Memory B cell (primary cell): Measurements from ENCODE around the gene TEPSIN.
A peak's percentile ranks its signal among the peaks of the same experiment; 100 is the strongest.

Experiments used
- ATAC-seq: fragments of 150-1000 bp; cut with Tn5 transposase; 2 replicates; pipeline ENCODE4 v1.10.0; 2021; ENCODE audit warnings: low read depth, mild to moderate bottlenecking, moderate library complexity
- DNase-seq, 2 donors: peaks; one replicate each; pipeline ENCODE4 v3.0.0; 2022; ENCODE audit warnings: low spot score in 2 of 2
- H3K27ac Mint-ChIP-seq: one replicate; pipeline ENCODE4 v1.8.0; 2022; ENCODE audit warnings: mild to moderate bottlenecking, moderate library complexity, mixed read lengths
- H3K27me3 Mint-ChIP-seq: one replicate; pipeline ENCODE4 v1.8.0; 2022; ENCODE audit warnings: mixed read lengths
- H3K36me3 Mint-ChIP-seq: one replicate; pipeline ENCODE4 v1.8.0; 2022; ENCODE audit warnings: mild to moderate bottlenecking, mixed read lengths
- H3K4me1 Mint-ChIP-seq: one replicate; pipeline ENCODE4 v1.8.0; 2022; ENCODE audit warnings: mixed read lengths
- H3K4me3 Mint-ChIP-seq: one replicate; pipeline ENCODE4 v1.8.0; 2022; ENCODE audit warnings: mild to moderate bottlenecking, moderate library complexity, mixed read lengths
- H3K9me3 Mint-ChIP-seq: one replicate; pipeline ENCODE4 v1.8.0; 2022; ENCODE audit warnings: mixed read lengths

Gene TEPSIN

DNA sequence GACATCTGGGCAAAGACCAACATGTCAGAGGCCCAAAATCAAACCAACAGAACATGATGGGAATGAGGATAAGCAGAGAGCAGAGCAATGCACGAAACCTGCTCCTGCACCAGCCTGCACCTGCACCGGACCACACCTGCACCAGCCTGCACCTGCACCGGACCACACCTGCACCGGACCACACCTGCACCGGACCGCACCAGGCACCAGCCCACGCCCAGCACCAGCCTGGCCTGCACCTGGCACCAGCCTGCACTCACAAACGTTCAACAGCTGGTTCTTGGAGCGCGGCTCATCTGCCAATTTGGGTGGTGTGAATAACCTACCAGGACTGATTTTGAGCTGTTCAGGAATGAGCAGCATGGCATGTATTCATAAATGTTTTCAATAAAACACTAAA lies 34.3 kb downstream of the TEPSIN start:
- H3K36me3 Mint-ChIP-seq: peaks cover 6% of the 10 kb centered on the region
- no peaks in the 10 kb centered on the region for H3K9me3 Mint-ChIP-seq
- ATAC-seq: no peak
- no peak overlapping the region for H3K27ac Mint-ChIP-seq
- peaks cover 6% of the 10 kb centered on the region for H3K4me1 Mint-ChIP-seq
- no peak overlapping the region for H3K4me3 Mint-ChIP-seq
- DNase-seq: no peak
- H3K27me3 Mint-ChIP-seq: no peaks in the 10 kb centered on the region

DNA sequence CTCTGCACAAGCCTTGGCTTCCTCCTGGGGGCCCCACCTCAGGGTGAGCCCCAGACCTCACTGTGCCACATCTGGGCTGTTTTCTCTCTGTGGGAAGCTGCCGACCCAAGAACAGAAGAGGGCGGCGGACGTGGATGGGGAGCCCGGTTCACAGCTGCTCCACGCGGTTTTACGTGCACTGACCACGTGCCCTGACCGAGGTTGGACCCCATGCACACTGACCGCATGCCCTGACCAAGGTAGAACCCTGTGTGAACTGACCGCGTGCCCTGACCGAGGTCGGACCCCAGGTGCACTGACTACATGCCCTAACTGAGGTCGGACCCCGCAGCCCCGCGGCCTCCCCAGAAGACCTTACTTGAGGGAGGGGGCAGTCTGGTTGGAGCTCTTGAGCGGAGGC lies 35.7 kb downstream of the TEPSIN start:
- Mint-ChIP-seq H3K27me3 (no peaks in the 10 kb centered on the region), H3K4me1 (peaks cover 6% of the 10 kb centered on the region), H3K36me3 (peaks cover 7% of the 10 kb centered on the region)

DNA sequence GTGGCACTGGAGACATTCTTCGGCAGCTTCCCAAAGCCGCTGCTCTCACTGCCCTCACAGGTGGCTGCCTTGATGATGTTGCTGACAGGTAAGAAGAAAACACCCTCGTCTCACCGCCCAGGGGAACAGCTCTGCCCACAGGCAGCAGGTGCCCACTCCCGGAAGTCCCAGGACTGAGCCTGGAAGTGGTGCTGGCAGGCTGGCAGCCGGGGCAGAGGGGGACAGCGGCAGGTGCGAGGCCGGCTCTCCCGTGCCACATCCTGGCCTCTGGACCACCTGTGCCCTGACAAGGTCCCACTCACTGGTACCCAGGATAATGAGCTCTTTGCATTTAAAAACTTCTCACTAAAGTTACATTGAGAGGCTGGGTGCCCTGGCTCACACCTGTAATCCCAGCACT lies 36.5 kb downstream of the TEPSIN start:
- Mint-ChIP-seq H3K36me3 (peaks cover 7% of the 10 kb centered on the region), H3K4me3 (no peak overlapping the region), H3K27me3 (no peaks in the 10 kb centered on the region), H3K9me3 (no peaks in the 10 kb centered on the region), H3K4me1 (no peaks in the 10 kb centered on the region), H3K27ac (no peak overlapping the region)
- ATAC-seq (no peak), DNase-seq (no peak)

More for the DNA sequence above, 35.7 kb downstream of the TEPSIN start:
- Mint-ChIP-seq H3K4me3 (no peak overlapping the region), H3K9me3 (no peaks in the 10 kb centered on the region), H3K27ac (no peak overlapping the region)
- ATAC-seq (no peak), DNase-seq (no peak)

DNA sequence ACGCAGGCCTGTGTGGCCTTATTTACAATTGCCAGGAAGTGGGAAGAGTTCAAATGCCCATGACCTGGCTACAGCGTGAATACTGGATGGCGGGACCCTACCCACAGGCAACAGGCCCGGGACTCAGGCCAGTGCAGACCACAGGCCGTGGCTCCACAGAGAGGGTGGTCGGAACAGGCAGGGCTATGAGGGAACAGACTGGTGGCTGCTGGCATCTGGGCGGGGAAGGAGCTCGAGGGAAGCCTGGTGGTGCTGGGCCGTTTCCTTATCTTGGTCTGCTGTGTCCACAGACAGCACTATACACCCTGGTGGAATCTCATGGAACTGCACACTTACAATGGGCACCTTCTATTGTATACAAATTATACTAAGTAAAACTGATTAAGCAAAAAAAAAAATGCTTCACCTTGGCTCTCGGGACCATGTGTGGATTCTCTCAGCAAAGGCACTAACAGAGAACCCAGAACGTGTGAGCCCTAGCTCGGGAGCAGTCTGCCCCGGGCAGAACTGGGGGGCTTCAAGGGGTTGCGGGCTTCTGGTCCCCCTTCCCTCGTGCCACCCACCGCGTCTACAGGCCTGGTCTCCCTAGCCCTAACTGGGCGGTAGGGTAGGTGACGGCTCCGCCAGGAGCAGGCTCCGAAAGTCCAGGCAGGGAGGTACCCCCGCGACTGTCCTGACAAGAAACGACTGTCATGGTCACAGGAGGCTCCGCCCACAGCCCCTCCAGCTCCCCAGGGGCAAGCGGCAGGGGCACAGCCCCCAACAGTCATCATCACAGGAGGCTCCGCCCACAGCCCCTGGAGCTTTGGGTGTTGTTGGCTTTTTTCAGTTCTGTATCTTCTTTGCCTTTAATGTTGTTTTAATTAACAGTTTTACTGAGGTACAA lies 37.9 kb downstream of the TEPSIN start:
- H3K4me3 Mint-ChIP-seq: no peak overlapping the region
- H3K27me3 Mint-ChIP-seq: no peaks in the 10 kb centered on the region
- DNase-seq (no peak), ATAC-seq (peak; percentile 60)
- no peaks in the 10 kb centered on the region for H3K9me3 Mint-ChIP-seq
- H3K27ac Mint-ChIP-seq: no peak overlapping the region
- H3K36me3 Mint-ChIP-seq: peaks cover 7% of the 10 kb centered on the region
- H3K4me1 Mint-ChIP-seq: no peaks in the 10 kb centered on the region

DNA sequence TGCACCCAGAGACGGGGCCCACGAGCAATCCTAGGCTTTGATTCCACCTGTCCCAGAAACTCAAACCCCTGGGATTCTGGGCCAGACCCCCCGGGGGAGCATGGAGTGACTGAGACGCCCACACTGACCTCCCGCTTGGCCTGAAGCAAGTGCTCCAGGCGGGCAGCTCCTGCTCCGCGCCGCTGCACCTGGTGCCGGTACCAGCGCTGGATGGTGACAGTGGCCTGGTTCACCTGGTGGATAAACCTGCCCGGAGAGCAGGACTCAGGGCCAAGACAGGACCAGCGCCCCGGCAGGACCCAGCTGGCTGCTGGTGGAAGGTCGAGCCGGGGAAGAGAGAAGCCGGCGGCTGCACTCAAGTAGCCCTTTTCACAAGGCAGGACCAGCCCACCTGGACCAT lies 38.7 kb downstream of the TEPSIN start:
- H3K36me3 Mint-ChIP-seq: peaks cover 7% of the 10 kb centered on the region
- H3K9me3 Mint-ChIP-seq: no peaks in the 10 kb centered on the region
- no peaks in the 10 kb centered on the region for H3K27me3 Mint-ChIP-seq
- DNase-seq: no peak
- ATAC-seq: no peak
- H3K4me1 Mint-ChIP-seq: no peaks in the 10 kb centered on the region
- H3K4me3 Mint-ChIP-seq: no peak overlapping the region
- H3K27ac Mint-ChIP-seq: no peak overlapping the region

DNA sequence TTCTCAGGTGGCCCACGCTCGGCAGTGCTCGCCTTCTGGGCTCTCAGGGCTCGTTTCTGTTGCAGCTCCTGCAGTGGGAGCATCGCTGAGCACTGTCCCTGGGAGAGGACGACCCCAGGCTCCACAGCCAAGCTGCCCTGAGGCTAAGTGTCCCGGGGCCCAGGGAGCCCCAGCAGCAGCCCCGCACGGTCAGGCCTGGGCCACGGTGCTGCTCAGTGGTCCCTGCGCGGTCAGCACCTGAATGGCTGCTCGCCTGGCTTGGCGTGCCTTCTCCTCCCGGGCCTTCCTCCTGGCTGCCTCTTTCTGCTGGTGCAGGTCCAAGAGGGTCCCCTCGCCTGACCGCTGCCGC lies 39.4 kb downstream of the TEPSIN start:
- H3K4me1 Mint-ChIP-seq: no peaks in the 10 kb centered on the region
- no peaks in the 10 kb centered on the region for H3K9me3 Mint-ChIP-seq
- no peaks in the 10 kb centered on the region for H3K27me3 Mint-ChIP-seq
- DNase-seq: no peak
- H3K36me3 Mint-ChIP-seq: peaks cover 7% of the 10 kb centered on the region
- no peak overlapping the region for H3K4me3 Mint-ChIP-seq
- no peak overlapping the region for H3K27ac Mint-ChIP-seq
- ATAC-seq: no peak

DNA sequence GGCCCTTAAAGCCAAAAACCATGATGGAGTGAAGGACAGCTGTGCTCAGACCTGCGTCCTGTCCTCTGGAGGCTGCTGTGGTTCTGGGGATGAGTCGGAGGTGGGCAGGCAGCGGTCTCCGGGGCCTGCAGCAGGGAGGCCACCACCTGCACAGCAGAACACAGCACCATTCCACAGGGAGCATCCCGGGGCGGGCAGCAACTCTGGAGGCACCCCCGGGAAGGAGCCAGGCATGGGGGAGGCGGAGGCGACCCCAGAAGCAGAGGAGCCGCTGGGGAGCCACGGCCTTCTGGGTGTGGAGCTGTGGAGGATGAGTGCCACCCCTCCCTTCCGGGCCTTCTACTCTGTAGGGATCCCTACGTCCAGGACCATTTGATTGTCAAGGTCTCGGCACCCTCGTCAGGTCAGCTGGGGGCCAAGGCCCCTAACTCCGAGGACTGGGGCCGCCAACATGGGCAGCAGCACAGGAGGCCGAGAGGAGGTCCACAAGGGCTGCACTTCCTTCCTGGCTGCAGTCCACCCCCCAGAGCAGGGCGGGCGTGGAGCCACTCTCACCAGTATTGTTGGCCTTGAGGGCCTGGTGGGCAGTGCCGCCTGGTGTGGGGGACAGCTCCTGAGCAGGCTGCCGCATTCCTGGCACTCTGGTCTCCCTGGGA lies 39.9 kb downstream of the TEPSIN start:
- peaks cover 9% of the 10 kb centered on the region for H3K36me3 Mint-ChIP-seq
- no peaks in the 10 kb centered on the region for H3K9me3 Mint-ChIP-seq
- no peak overlapping the region for H3K4me3 Mint-ChIP-seq
- no peaks in the 10 kb centered on the region for H3K4me1 Mint-ChIP-seq
- ATAC-seq: no peak
- DNase-seq: no peak
- H3K27me3 Mint-ChIP-seq: no peaks in the 10 kb centered on the region
- no peak overlapping the region for H3K27ac Mint-ChIP-seq

DNA sequence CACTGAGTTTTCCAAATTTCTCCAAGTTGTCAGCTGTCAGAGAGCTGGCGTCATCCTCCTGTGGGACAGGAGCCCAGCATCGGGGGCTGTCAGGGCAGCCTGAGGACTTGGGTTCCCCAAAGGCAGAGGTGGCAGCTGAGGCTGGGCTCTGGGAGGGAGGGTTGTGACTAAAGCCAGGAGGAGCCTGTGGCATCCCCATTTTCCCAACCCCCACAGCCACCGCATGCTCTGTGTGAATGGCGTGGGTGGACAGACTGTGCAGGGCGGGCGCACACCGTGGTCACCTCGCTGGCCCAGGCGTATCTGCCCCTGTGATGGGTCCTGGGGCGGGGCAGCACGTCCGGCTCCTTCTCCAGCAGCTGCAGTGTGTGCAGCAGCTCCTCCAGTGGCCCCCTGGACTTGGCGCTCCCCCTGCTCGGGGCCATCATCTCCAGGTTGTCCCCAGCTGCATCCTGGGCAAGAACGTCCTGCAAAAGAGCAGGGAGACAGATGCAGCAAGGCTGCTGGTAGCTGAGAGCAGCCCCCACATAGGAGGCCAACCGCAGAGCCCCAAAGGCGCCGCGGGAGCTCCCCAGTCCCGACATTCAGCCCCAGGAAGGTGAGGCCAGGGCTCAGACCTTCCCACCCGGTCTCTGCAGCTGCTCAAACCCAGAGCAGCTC lies 40.9 kb downstream of the TEPSIN start:
- DNase-seq: no peak
- Mint-ChIP-seq H3K9me3 (no peaks in the 10 kb centered on the region), H3K4me1 (no peaks in the 10 kb centered on the region), H3K27ac (no peak overlapping the region), H3K27me3 (no peaks in the 10 kb centered on the region), H3K36me3 (peaks cover 9% of the 10 kb centered on the region), H3K4me3 (no peak overlapping the region)
- ATAC-seq: no peak

DNA sequence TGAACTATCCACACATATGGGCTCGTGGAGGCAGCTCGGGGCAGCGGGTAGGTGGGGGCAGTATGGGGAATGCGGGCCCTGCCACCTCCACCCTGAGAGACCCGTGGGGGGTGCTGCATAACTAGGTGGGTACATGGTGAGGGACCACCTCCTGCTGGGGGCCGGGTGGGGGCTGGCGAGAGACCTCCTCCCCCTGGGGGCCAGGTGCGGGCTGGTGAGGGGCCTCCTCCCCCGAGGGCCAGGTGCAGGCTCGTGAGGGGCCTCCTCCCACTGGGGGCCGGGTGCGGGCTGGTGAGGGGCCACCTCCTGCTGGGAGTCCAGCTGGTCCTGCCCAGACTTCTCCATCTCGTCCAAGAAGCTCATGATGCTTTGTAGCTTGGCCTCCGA lies 41.5 kb downstream of the TEPSIN start:
- H3K27me3 Mint-ChIP-seq: no peaks in the 10 kb centered on the region
- H3K4me3 Mint-ChIP-seq: no peak overlapping the region
- ATAC-seq (no peak), DNase-seq (no peak)
- H3K4me1 Mint-ChIP-seq: no peaks in the 10 kb centered on the region
- H3K36me3 Mint-ChIP-seq: peaks cover 9% of the 10 kb centered on the region
- no peak overlapping the region for H3K27ac Mint-ChIP-seq
- H3K9me3 Mint-ChIP-seq: no peaks in the 10 kb centered on the region

DNA sequence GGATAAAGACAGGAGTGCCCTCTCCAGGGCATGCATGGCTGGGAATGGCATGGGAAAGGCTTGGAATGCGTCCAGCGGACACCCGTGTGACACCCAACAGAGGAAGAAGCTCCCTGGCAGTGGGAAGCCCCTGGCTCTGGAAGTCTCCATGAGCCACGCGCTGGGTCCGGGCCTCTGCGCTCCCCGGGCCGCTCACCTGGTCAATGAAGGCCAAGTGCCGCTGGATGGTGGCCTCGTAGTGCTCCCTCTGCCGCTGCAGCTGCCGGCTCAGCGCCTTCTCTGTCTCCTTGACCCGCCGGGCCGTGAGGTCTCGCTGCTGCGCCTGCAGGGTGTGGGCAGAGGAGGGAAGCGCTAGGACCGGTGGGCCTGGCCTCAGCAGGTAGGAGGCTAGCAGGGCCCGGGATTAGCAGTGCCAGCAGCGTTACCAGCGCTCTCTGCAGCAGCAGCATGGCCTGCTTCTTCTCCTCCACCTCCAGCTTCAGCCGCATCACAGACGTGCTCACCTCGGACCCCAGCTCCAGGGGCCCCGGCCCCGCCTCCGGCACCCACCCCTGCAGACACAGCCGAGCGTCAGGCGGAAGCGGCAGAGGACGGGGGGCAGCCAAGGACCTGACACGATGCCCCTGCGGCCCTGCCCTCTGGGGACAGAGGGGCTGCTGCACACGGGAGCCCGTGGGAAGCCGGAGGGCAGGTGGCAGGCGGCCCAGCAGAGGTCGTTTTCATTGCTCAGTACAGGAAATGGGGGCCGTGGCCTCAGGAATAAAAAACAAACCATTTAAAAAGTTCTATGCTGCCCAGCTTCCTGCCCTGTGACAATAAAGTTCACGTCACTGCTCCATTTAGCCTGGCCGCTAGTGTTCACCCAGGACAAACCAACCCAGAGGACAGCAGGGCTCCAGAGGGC lies 42.1 kb downstream of the TEPSIN start:
- H3K27me3 Mint-ChIP-seq: no peaks in the 10 kb centered on the region
- H3K36me3 Mint-ChIP-seq: peaks cover 6% of the 10 kb centered on the region
- no peak overlapping the region for H3K4me3 Mint-ChIP-seq
- H3K9me3 Mint-ChIP-seq: no peaks in the 10 kb centered on the region
- no peaks in the 10 kb centered on the region for H3K4me1 Mint-ChIP-seq
- ATAC-seq (no peak), DNase-seq (no peak)
- H3K27ac Mint-ChIP-seq: no peak overlapping the region

DNA sequence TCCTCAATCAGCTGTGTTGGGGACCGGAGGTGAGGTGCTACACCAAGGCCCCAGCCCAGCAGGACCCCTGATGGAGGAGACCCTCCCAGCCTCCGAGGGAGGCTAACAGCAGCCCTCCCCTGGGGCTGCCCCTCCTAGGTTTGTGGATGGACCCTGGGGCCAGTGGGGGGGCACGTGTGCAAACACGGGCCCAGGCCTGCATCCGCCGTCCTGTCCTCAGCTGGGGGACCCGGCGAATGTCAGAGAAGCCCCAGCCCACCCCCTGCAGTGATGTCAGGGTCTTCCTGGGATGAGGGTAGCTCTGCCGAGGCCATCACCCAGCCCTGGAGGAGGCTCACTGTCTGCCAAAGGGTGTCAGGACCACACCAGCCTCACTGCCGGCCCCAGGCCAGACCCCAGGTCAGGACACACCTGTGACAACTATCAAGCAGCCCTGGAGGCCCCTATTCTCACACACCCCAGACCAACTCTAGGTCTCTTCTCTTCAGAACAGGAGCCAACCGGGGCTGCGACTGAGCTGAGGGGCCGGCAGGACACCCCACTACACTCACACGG lies 42.8 kb downstream of the TEPSIN start:
- DNase-seq (no peak), ATAC-seq (no peak)
- Mint-ChIP-seq H3K9me3 (no peaks in the 10 kb centered on the region), H3K4me3 (no peak overlapping the region), H3K36me3 (peaks cover 6% of the 10 kb centered on the region), H3K4me1 (no peaks in the 10 kb centered on the region), H3K27me3 (no peaks in the 10 kb centered on the region), H3K27ac (no peak overlapping the region)

DNA sequence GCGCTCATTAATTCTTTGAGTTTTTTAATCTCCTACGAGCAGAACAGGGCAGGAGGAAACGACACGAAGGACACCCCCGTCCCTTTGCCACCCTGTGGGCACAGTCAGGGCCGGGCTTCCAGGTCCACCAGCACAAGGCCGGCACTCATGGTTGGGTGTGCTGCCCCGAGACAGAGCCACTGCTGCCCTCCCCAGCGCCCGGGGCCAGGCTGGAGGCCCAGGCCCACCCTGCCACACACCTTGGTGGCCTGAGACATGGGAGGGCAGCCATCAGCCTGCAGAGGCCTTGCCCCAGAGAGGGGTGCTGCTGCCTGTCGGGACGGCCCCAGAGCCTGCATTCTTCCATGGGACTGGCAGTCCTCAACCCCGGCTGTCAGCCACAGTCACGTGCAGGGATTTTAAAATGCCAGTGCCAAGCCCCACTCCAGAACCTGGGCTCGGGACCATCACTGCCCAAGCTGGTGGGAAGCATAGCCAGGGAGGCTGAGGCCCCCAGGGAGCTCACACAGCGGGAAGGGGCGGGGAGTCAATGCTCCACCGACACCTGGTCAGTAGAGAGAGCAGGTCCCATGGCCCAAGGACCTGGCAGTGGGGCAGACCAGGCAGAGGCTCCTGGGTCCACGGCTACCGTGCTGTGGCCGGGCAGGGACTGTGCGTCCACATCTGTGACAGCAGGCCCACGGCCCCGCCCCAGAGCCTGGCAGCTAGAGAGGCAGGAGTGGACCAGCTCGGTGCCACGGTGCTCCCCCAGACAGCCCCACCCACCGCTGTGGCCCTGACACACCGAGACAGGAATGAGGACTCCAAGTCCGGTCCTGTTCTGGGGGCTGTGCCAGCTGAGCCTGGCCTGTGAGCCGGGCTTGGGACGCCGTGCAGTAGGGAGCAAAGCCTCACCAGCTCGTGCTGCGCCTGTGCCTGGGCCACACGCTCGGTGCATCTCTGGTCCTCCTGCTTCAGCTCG lies 43.6 kb downstream of the TEPSIN start:
- Mint-ChIP-seq H3K36me3 (peaks cover 6% of the 10 kb centered on the region), H3K4me1 (no peaks in the 10 kb centered on the region), H3K9me3 (no peaks in the 10 kb centered on the region), H3K27me3 (no peaks in the 10 kb centered on the region), H3K27ac (no peak overlapping the region), H3K4me3 (no peak overlapping the region)
- no peak for ATAC-seq
- DNase-seq: no peak
